Neural cell (in vitro differentiated cells): ENCODE measurements around the gene MYO6. TPM values are rescaled to one million over a fixed set of nuclear protein-coding genes. Genes with fewer than 3 reads are reported as not detected.

Experiments
- H2AFZ ChIP-seq: fragments of 200-600, 300-800 bp; sonication (generic), shearing (Covaris generic); 2 replicates; pipeline ENCODE4 v1.6.0; 2014; ENCODE audit warnings: low read depth, mild to moderate bottlenecking, antibody characterized with exemption, low read length, moderate library complexity
- H3F3A ChIP-seq: fragments of 200-600 bp; shearing (Covaris generic); 2 replicates; pipeline ENCODE4 v1.6.1; 2016; ENCODE audit warnings: mild to moderate bottlenecking, moderate library complexity, mixed read lengths, antibody characterized with exemption, low read length; ENCODE audit not compliant: insufficient read depth, poor library complexity, severe bottlenecking
- H3K27ac ChIP-seq: fragments of 200-600, 300-800 bp; sonication (generic), shearing (Covaris generic); 2 replicates; pipeline ENCODE4 v1.5.1; 2014; ENCODE audit warnings: mild to moderate bottlenecking, low read length, moderate library complexity
- H3K27me3 ChIP-seq: fragments of 300-800, 200-600 bp; sonication (generic), shearing (Covaris generic); 2 replicates; pipeline ENCODE4 v1.6.0; 2014; ENCODE audit warnings: mild to moderate bottlenecking, low read depth, low read length, moderate library complexity; ENCODE audit not compliant: insufficient read depth
- H3K36me3 ChIP-seq: fragments of 300-800, 200-600 bp; sonication (generic), shearing (Covaris generic); 2 replicates; pipeline ENCODE4 v1.5.1; 2014; ENCODE audit warnings: mild to moderate bottlenecking, antibody characterized with exemption, low read length, moderate library complexity; ENCODE audit not compliant: insufficient read depth
- H3K4me2 ChIP-seq: fragments of 300-800, 200-600 bp; sonication (generic), shearing (Covaris generic); 2 replicates; pipeline ENCODE4 v1.6.0; 2014; ENCODE audit warnings: mild to moderate bottlenecking, low read length
- H3K4me3 ChIP-seq: fragments of 300-800, 200-600 bp; sonication (generic), shearing (Covaris generic); 2 replicates; pipeline ENCODE4 v1.5.1; 2014; ENCODE audit warnings: mild to moderate bottlenecking, low read length, moderate library complexity
- H3K79me2 ChIP-seq: fragments of 200-600 bp; shearing (Covaris generic); replicated peaks from 2 replicates; pipeline ENCODE4 v1.6.0; 2014; ENCODE audit warnings: mild to moderate bottlenecking, low read length, moderate library complexity; ENCODE audit not compliant: insufficient read depth
- H3K9ac ChIP-seq: fragments of 300-800, 200-600 bp; sonication (generic), shearing (Covaris generic); 2 replicates; pipeline ENCODE4 v1.6.1; 2016; ENCODE audit warnings: mild to moderate bottlenecking, low read length, mixed read lengths
- H3K9me2 ChIP-seq: fragments of 200-600 bp; shearing (Covaris generic); 2 replicates; pipeline ENCODE4 v1.6.1; 2016; ENCODE audit warnings: mild to moderate bottlenecking, low read length, mixed read lengths; ENCODE audit not compliant: insufficient read depth
- H3K9me3 ChIP-seq: fragments of 200-600, 300-800 bp; sonication (generic), shearing (Covaris generic); 2 replicates; pipeline ENCODE4 v1.6.1; 2016; ENCODE audit warnings: mild to moderate bottlenecking, mixed run types, low read length, moderate library complexity, mixed read lengths
- H4K20me1 ChIP-seq: fragments of 200-600 bp; shearing (Covaris generic); 2 replicates; pipeline ENCODE4 v1.6.1; 2016; ENCODE audit warnings: mild to moderate bottlenecking, mixed run types; ENCODE audit not compliant: insufficient read depth
- CTCF ChIP-seq: fragments of 450-650 bp; IDR thresholded peaks from 2 replicates; pipeline ENCODE4 v1.5.1; 2014; ENCODE audit warnings: antibody characterized with exemption, mild to moderate bottlenecking, moderate library complexity; ENCODE audit not compliant: poor library complexity, severe bottlenecking
- EP300 ChIP-seq: fragments of 450-650 bp; conservative IDR thresholded peaks from 2 replicates; pipeline ENCODE4 v1.6.1; 2014; ENCODE audit warnings: antibody characterized with exemption, mild to moderate bottlenecking, moderate library complexity; ENCODE audit not compliant: poor library complexity, severe bottlenecking
- EZH2 ChIP-seq: fragments of 200-600, 300-800 bp; shearing (Covaris generic), sonication (generic); IDR thresholded peaks from 2 replicates; pipeline ENCODE4 v1.6.1; 2014; ENCODE audit warnings: antibody characterized with exemption, low read length, borderline replicate concordance, mild to moderate bottlenecking; ENCODE audit not compliant: insufficient read depth, poor library complexity, severe bottlenecking
- MXI1 ChIP-seq: fragments of 450-650 bp; conservative IDR thresholded peaks from 2 replicates; pipeline ENCODE4 v1.6.1; 2014; ENCODE audit warnings: antibody characterized with exemption, mild to moderate bottlenecking; ENCODE audit not compliant: poor library complexity, severe bottlenecking
- POLR2AphosphoS5 ChIP-seq: IDR thresholded peaks from 2 replicates; pipeline ENCODE4 v1.6.1; 2012
- RAD21 ChIP-seq: fragments of 450-650 bp; conservative IDR thresholded peaks from 2 replicates; pipeline ENCODE4 v1.6.1; 2014; ENCODE audit warnings: antibody characterized with exemption, mild to moderate bottlenecking, moderate library complexity
- REST ChIP-seq: IDR thresholded peaks from 2 replicates; pipeline ENCODE4 v1.6.1; 2012; ENCODE audit warnings: borderline replicate concordance
- SMC3 ChIP-seq: fragments of 450-650 bp; conservative IDR thresholded peaks from 2 replicates; pipeline ENCODE4 v1.6.1; 2014; ENCODE audit warnings: antibody characterized with exemption, mild to moderate bottlenecking, moderate library complexity; ENCODE audit not compliant: poor library complexity
- TAF1 ChIP-seq: IDR thresholded peaks from 2 replicates; pipeline ENCODE4 v1.6.1; 2012; ENCODE audit warnings: low read depth
- polyA plus RNA-seq: library from polyadenylated mRNA; depleted of rRNA; stranded (reverse); fragments of >200 nt; gene quantifications from 2 replicates; pipeline ENCODE4 v1.2.3, GENCODE V29; 2014

Gene MYO6
- polyA plus RNA-seq, 1 donor from 2014 or later, result 49.1 TPM

- H3K36me3 ChIP-seq, result no peaks in the 10 kb centered on the region
- no peak overlapping the region for H3K27ac ChIP-seq
- no peaks in the 10 kb centered on the region for H3K79me2 ChIP-seq
- TF ChIP-seq EZH2, result no peak
- TF ChIP-seq TAF1, result no peak
- TF ChIP-seq CTCF, result no peak
- no peak for TF ChIP-seq SMC3
- no peak for TF ChIP-seq POLR2AphosphoS5
- no peak for TF ChIP-seq RAD21
- TF ChIP-seq REST, result no peak
- TF ChIP-seq EP300, result no peak
- no peak for TF ChIP-seq MXI1
- no peak overlapping the region for H3K4me2 ChIP-seq
- H4K20me1 ChIP-seq, result no peaks in the 10 kb centered on the region
- H2AFZ ChIP-seq, result no peak overlapping the region
- no peaks in the 10 kb centered on the region for H3K27me3 ChIP-seq
- H3K4me3 ChIP-seq, result no peak overlapping the region
- no peaks in the 10 kb centered on the region for H3K9me3 ChIP-seq
- no peaks in the 10 kb centered on the region for H3F3A ChIP-seq
- no peak overlapping the region for H3K9ac ChIP-seq
- H3K9me2 ChIP-seq, result no peaks in the 10 kb centered on the region
Measured at GRCh38 chr6:75849329-75850025, 100.4 kb downstream of the MYO6 start.

GRCh38 chr6:75850026-75850833 is 101.2 kb downstream of the MYO6 start:
- Histone ChIP-seq H3K27me3 (no peaks in the 10 kb centered on the region), H3K79me2 (no peaks in the 10 kb centered on the region), H3K4me3 (no peak overlapping the region), H3K4me2 (no peak overlapping the region), H4K20me1 (no peaks in the 10 kb centered on the region), H3K27ac (no peak overlapping the region), H3K9me2 (no peaks in the 10 kb centered on the region), H3F3A (no peaks in the 10 kb centered on the region), H3K9me3 (no peaks in the 10 kb centered on the region), H2AFZ (no peak overlapping the region), H3K36me3 (no peaks in the 10 kb centered on the region), H3K9ac (no peak overlapping the region)
- no peak for TF ChIP-seq EZH2
